GM19463 (cell line): ENCODE measurements around the gene CDKAL1.

ENCODE experiments used
- ATAC-seq: cut with Tn5 transposase; IDR thresholded peaks from one replicate; pipeline ENCODE4 v1.9.1; 2021; ENCODE audit warnings: mild to moderate bottlenecking, moderate library complexity; ENCODE audit not compliant: unreplicated experiment

Gene CDKAL1

DNA sequence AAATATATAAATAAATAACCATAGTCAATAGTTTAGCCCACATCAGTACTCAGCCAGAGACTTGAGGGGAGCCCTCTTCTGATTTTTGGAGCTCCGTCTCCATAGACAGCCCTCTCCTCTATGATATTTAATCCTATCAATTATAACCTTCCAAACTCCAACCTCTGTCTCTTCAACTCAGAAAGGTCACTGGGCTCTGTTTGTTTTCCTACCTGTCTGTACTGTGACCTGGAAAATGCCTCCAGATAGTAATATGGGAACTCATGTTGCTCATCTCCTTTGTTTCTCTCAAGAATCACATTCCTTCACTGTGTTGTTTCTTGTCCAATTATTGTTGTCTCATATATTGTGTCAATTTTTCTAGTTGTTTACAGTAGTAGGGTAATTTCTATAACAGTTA, 409.7 kb downstream of the CDKAL1 start:
- ATAC-seq: no peak

DNA sequence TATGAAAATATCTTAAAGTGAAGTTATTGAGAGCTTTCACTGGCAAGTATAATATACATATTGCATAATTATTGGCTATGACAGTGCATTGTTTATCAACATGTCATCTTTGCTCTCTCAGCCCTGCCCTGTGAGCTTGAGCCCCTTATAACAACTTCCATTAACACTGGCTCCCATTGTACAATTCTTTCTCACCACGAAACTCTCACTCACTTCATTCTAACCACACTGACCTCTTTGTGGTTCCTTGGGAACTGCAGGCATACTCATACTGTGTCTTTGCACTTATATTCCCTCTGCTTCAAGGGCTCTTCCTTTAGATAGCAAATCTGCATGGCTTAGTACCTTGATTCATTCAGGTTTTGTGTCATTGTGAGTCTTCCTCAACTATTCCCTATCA, 411.8 kb downstream of the CDKAL1 start:
- peak; percentile 99 for ATAC-seq

DNA sequence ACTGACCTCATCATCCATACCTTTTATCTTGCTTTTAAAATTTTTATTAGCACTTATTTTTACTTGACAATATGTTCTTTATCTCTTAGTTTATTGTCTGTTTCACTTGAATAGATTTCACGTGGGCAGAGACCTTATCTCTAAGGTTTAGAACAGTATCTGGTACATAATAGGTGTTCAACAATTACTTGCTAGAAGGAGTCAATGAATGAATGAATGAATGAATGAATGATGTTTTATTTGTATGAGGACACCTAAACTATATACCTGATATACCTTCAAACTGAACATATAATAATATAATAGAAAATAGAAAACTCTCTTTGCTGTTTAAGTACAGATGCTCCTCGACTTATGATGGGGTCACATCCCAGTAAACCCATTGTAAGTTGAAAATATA, 412.6 kb downstream of the CDKAL1 start:
- no peak for ATAC-seq

- ATAC-seq: no peak
Measured at GRCh38 chr6:20947977-20948376, 413.7 kb downstream of the CDKAL1 start.

GRCh38 chr6:20948556-20948955, 414.3 kb downstream of the CDKAL1 start:
- no peak for ATAC-seq

DNA sequence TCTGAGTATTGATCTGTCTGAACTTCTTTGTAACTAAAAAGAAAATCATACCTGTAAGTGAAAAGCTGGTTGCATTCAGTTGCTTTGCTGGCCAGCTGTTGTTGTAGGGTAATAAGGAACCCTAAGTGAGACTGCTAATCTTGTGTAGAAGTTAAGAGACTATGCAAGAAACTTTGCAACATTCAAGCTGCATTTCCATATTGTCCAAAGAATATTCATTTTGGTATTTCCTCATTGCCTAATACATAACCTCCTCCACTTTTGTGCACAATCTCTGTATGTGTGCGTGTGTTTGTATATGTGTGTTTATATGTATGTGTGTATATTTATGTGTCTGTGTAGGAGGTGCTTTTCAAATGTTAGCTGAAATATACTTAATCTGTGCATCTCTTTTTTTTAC, 414.9 kb downstream of the CDKAL1 start:
- ATAC-seq: no peak

GRCh38 chr6:20952699-20953474, 418.6 kb downstream of the CDKAL1 start:
- ATAC-seq: no peak

- ATAC-seq: no peak
Measured at GRCh38 chr6:20954315-20954714, 420.1 kb downstream of the CDKAL1 start.

DNA sequence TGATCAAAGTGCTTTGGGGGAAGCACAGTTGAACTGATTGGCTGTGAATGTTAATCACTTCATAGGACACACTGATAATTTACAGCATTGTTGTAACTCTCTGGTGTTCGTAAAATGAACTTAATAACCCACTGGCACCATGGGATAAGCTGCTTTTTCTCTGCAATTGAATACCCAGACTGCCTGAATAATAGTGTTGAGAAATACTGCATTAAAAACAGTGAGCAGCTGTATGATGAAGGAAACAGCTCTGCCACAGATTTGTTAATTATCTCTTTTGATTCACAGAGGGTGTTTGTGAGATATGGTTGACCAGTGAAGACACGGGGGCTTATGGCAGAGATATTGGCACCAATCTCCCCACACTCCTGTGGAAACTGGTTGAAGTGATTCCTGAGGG, 420.9 kb downstream of the CDKAL1 start:
- no peak for ATAC-seq

- no peak for ATAC-seq
Measured at GRCh38 chr6:20955751-20956150, 421.5 kb downstream of the CDKAL1 start.

DNA sequence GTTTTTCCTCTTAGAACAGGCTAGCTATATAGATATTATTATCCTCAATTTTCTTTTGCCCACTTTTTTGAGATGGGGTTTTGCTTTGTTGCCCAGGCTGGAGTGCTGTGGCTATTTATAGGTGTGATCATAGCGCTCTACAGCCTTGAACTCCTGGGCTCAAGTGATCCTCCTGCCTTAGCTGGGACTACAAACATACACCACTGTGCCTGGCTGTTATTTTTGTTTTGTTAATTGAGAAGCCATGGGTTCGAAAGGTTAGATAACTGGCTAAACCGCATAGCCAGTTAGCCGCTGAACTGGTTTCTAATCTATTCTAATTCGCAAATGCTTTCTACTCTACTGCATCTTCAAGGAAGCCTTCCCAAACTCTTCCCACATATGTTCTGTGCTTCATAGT, 425.8 kb downstream of the CDKAL1 start:
- ATAC-seq: no peak

DNA sequence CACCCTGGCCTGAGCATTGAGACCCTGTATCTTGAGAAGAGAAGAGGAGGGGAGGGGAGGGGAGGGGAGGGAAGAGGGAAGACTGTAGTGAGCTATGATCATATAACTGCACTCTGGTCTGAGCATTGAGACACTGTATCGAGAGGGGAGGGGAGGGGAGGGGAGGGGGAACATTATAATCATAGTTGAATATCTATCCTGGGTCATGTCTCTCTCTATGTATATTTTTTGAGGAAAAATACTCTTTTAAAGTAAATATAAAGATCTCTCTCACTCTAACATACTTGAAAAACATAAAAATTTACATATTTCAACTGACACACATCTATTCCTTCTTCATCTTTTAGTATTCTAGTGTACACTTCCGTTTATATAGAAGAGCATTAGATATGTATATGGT, 431.0 kb downstream of the CDKAL1 start:
- no peak for ATAC-seq

DNA sequence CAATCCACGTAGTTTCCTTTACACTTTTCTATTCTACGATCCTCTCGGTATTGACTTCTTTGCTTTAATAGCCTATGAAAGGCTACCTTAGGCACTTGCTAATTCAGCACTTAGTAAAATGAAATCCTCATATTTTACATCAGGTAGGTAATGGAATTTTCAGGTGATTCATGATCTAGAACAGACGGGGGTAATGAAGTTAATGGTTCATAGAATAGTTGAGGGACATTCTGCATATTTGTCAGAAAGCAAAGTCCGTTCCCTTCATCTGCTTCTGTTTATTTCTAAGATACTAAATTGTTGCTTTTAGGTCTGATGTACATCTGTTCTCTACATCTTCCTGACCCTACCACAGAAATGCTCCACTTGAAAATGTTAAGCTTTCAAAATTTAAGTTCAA, 431.7 kb downstream of the CDKAL1 start:
- no peak for ATAC-seq

DNA sequence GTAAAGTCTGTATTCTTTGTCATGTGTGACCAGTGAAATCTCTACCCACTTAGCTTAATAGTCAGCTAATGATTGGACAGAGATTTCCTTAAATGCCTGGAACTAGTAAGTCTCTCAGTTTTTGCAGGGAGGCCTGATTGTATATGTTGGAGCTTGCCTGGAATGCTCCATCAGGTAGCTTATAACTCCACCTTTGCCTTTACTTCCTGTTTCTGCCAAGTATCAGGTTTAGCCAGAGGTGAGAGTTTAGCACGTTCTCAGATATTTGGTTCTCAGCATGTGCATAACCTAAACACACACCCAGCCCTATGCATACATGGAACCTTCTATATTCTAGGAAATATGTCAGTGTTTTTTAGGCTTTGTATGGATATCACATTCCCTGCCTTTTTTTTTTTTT, 435.3 kb downstream of the CDKAL1 start:
- ATAC-seq: no peak

GRCh38 chr6:20976391-20976918, 442.2 kb downstream of the CDKAL1 start:
- no peak for ATAC-seq

DNA sequence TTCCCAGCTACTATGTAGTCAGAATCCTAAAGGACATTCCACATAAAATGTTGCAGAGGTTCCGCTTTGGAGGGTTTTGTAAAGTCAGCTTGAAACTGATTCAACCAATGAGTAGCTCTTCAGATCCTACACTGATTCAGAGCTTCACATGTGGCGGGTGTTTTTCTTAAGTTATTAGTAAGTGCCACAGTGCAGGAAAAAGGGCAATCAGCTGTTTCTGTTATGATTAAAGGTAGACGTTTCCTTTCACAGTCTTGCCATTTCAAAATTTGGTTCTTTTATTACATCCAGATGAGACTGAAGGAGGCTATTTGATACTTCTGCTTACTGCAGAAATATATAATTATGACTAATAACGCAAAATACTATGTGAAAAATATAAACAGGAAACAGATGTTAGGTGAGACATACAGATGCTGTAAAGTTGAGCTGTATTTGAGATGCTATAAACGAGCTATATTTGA, 443.9 kb downstream of the CDKAL1 start:
- ATAC-seq: peak; percentile 95

- ATAC-seq: no peak
Measured at GRCh38 chr6:20979076-20979475, 444.8 kb downstream of the CDKAL1 start.

GRCh38 chr6:20983961-20984360, 449.7 kb downstream of the CDKAL1 start:
- no peak for ATAC-seq

DNA sequence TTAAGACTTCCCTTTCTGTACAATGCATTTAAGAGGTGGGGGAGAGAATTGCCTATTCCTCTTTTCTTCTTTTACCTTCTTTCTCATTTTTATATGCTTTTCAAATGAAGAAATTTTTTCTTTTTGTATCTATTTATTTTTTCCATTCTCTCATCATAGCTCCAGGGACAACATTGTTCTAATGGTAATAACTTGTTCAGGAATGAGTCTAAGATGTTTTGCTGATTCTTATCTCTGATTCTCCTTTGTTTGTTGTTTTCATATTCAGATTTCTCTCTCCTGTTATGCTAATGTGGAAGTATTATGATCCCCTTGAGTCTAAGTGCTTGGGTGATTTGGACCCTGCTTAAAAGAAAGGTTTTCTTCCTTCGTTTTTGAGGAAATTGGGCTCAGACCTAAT, 451.6 kb downstream of the CDKAL1 start:
- ATAC-seq: no peak

- no peak for ATAC-seq
Measured at GRCh38 chr6:20991910-20992309, 457.7 kb downstream of the CDKAL1 start.

DNA sequence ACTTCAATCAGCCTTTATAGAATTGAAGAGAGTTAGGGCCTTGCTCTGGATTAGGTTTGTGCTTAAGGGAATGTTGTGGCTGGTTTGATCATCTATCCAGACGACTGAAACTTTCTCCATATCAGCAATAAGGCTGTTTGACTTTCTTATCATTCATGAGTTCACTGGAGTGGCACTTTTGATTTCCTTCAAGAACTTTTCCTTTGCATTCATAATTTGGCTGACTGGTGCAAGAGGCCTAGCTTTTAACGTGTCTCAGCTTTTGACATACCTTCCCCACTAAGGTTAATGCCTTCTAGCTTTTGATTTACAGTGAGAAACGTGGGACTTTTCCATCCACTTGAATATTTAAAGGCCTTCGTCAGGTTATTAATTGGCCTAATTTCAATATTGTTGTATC, 461.8 kb downstream of the CDKAL1 start:
- ATAC-seq: no peak

- ATAC-seq: no peak
Measured at GRCh38 chr6:20997143-20997769, 463.0 kb downstream of the CDKAL1 start.
